CD4-positive, alpha-beta T cell treated with Interleukin-6 at 100 ng/mL for 8 hours (primary cell): ENCODE results near the gene PTPN1.
"Not testable (repeated sequence)": the region's sequence is repeated elsewhere in the genome, so short reads cannot be mapped to it uniquely, and the experiment has no call there.

Experiments
- DNase-seq: peaks from one replicate; pipeline ENCODE4 v3.0.0-alpha.2; 2020; ENCODE audit warnings: mixed read lengths, low spot score

Gene PTPN1

GRCh38 chr20:50592282-50593004 is 82.3 kb downstream of the PTPN1 start:
- DNase-seq: no peak

- DNase-seq: no peak
These were observed 82.8 kb downstream of the PTPN1 start for GRCh38 chr20:50593005-50593335.

- DNase-seq: no peak
These were observed 84.0 kb downstream of the PTPN1 start for GRCh38 chr20:50594231-50594590.

- DNase-seq: no peak
These were observed 84.6 kb downstream of the PTPN1 start for GRCh38 chr20:50594591-50595432.

DNA sequence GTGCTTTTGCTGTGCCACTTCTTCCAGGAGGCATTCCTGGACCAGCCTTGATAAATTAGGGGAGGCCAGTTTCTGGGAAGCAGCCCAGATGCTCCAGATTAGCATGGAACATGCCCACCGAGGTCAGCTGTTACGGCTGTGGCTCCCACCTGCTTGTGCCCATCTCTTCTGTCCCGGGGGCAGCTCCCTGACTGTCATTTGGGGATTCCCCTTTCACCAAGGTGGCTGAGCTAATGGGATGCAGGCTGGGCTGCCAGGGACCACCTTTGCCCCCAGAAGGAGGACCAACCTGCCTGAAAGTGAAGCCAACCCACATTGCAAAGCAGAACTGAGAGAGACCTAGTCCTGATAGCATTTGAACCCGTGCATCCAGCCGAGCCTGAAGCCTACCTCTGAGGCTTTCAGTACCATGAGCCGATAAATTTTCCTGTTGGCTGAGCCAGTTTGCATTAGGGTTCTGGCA is 85.3 kb downstream of the PTPN1 start:
- no peak for DNase-seq

- DNase-seq: no peak
These were observed 86.0 kb downstream of the PTPN1 start for GRCh38 chr20:50595988-50596693.

GRCh38 chr20:50596694-50597021 is 86.5 kb downstream of the PTPN1 start:
- no peak for DNase-seq

DNA sequence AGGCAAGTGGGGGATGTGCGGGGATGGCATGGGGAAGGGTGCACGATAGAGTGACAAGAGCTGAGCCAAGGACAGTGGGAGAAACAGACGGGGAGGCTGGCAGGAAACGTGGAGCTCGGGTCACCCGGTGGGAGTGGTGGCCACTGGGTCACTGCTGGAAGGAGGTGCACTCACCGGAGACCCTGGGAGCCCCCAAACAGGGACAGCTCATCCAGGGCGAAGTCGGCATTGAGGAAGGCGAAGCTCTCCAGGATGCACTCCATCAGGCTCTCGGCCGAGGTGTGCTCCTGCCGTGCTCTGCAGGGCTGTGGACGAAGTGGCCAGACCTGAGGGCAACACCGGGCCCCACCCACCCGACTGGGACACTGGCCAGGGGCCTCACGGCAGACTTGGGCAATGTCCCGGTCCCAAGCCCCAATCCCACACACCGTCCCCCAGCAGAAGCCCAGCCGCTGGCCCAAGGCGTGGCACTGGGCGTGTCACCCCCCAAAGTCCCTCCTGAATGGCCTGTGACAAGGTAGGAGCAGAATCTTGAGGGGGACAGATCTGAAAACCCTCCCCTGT is 87.3 kb downstream of the PTPN1 start:
- DNase-seq: no peak

- no peak for DNase-seq
These were observed 87.9 kb downstream of the PTPN1 start for GRCh38 chr20:50598074-50598473.

DNA sequence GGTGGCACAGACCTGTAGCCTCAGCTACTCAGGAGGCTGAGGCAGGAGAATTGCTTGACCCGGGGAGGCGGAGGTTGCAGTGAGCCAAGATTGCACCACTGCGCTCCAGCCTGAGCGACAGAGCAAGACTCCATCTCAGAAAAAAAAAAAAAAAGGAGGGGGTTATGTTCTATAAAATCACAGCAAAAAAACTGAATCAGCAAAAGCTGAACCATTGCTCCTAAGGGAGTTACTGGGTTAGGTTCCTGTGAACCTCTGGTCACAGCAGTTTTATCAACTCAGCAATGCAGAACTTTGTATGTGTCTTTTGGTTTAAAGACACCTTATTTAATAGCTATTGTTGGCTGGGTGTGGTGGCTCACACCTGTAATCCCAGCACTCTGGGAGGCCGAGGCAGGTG is 88.6 kb downstream of the PTPN1 start:
- not testable (repeated sequence) for DNase-seq

GRCh38 chr20:50600281-50600895 is 90.2 kb downstream of the PTPN1 start:
- DNase-seq: no peak

GRCh38 chr20:50601511-50602431 is 91.6 kb downstream of the PTPN1 start:
- DNase-seq: no peak

GRCh38 chr20:50602432-50603088 is 92.4 kb downstream of the PTPN1 start:
- DNase-seq: no peak

- no peak for DNase-seq
These were observed 94.3 kb downstream of the PTPN1 start for GRCh38 chr20:50604451-50604850.

- DNase-seq: no peak
These were observed 95.0 kb downstream of the PTPN1 start for GRCh38 chr20:50605136-50605535.

- no peak for DNase-seq
These were observed 97.3 kb downstream of the PTPN1 start for GRCh38 chr20:50607436-50607835.

DNA sequence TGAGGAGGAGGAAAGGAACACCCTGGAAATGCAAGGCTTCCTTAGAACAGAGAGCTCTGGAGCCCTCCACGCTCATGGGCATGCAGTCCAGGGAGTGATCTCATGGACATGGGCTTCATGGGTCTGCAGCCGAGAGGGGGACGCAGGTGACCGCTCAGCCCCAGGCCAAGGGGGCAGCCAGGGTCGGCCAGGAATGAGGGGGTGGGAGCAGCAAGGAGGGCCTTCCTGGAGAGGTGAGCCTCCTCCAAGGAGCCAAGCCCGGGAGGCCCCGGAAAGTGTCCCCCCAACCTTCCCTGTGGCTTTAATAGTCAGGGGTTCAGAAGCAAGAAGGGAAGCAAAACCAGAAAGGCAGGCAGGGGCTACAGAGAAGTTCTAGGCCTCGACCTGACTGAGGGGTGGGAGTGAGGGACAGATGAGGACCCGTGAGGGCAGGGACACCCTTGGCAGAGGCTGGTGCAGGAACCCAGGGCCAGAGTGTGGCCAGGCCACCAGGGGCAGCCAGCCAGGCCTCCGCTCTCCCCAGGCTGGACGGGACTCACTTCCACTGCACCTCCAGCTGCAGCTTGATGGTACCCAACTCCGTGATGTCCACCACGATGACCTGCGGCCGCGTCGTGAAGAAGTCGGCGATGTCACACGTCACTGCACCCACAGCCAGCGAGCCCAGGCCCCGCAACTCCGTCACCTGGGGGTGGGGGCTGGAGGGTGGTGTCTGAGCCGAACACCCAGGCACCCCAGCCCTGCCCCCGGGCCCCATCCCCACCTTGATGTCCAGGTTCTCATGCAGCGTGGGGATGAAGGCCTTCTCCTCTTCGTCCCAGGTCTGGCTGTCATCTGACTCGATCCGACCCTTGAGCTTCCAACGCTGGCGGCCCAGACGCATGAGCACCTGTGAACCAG is 97.9 kb downstream of the PTPN1 start:
- no peak for DNase-seq

DNA sequence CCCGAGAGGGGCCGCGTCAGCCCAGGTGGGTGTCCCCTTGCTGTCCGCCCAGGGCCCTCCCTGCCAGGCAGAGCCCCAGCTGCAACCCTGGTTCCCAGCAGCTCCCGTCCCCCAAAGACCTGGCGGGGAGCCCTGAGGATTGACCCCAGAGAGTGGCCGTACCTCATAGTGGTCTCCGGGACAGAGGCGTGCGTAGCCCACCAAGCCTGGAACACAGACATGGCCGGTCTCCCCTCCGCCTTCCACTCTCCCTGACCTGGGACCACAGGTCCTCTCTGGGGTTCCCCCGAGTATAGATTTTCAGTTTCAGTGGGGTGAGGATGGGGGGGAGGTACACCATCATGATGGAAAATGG is 98.5 kb downstream of the PTPN1 start:
- DNase-seq: no peak

GRCh38 chr20:50609438-50609989 is 99.3 kb downstream of the PTPN1 start:
- no peak for DNase-seq
